Stimulated activated naive CD4-positive, alpha-beta T cell (primary cell): ENCODE measurements around the gene DHX8.

ENCODE experiments used
- DNase-seq, 6 experiments: peaks; one replicate each; lab custom pipeline; 2025; lab: John Stamatoyannopoulos, UW

Gene DHX8

GRCh38 chr17:43526886-43527648, 43.3 kb downstream of the DHX8 start:
- DNase-seq, result no peak

GRCh38 chr17:43528319-43528987, 44.7 kb downstream of the DHX8 start:
- DNase-seq, result no peak

GRCh38 chr17:43528988-43529814, 45.4 kb downstream of the DHX8 start:
- no peak for DNase-seq

GRCh38 chr17:43529947-43530287, 46.1 kb downstream of the DHX8 start:
- no peak for DNase-seq

GRCh38 chr17:43530288-43531081, 46.7 kb downstream of the DHX8 start:
- no peak for DNase-seq

GRCh38 chr17:43531082-43531378, 47.3 kb downstream of the DHX8 start:
- no peak for DNase-seq

- no peak for DNase-seq
Observed at GRCh38 chr17:43531955-43532354, 48.2 kb downstream of the DHX8 start.

- DNase-seq, result no peak
Observed at GRCh38 chr17:43532581-43532980, 48.8 kb downstream of the DHX8 start.

- DNase-seq, result no peak
Observed at GRCh38 chr17:43533699-43534098, 49.9 kb downstream of the DHX8 start.

- DNase-seq, result no peak
Observed at GRCh38 chr17:43534909-43535308, 51.1 kb downstream of the DHX8 start.

GRCh38 chr17:43536236-43536992, 52.6 kb downstream of the DHX8 start:
- no peak for DNase-seq

GRCh38 chr17:43540821-43541674, 57.3 kb downstream of the DHX8 start:
- no peak for DNase-seq

GRCh38 chr17:43542859-43543258, 59.1 kb downstream of the DHX8 start:
- DNase-seq, result no peak

GRCh38 chr17:43543300-43543699, 59.5 kb downstream of the DHX8 start:
- DNase-seq, result no peak

GRCh38 chr17:43543771-43544575, 60.2 kb downstream of the DHX8 start:
- no peak for DNase-seq

- peak in 4 of 6 experiments; percentile 8 to 45 (median 18) for DNase-seq
Observed at GRCh38 chr17:43545383-43545632, 61.5 kb downstream of the DHX8 start.

GRCh38 chr17:43546319-43547188, 62.8 kb downstream of the DHX8 start, which contains the start of gene ETV4:
TSS of gene ETV4 (minus strand) at chr17:43546340. CDS start at chr17:43545617, 723 bp downstream.
- DNase-seq, result peak; percentile 74 to 86 (median 81)

- no peak for DNase-seq
Observed at GRCh38 chr17:43547189-43547550, 63.4 kb downstream of the DHX8 start.
